HG03097 (cell line): ENCODE data around the gene SLC7A1.

ENCODE experiments used
- ATAC-seq: cut with Tn5 transposase; IDR thresholded peaks from one replicate; pipeline ENCODE4 v1.9.1; 2021; ENCODE audit not compliant: unreplicated experiment, low FRiP score

The SLC7A1 gene

DNA sequence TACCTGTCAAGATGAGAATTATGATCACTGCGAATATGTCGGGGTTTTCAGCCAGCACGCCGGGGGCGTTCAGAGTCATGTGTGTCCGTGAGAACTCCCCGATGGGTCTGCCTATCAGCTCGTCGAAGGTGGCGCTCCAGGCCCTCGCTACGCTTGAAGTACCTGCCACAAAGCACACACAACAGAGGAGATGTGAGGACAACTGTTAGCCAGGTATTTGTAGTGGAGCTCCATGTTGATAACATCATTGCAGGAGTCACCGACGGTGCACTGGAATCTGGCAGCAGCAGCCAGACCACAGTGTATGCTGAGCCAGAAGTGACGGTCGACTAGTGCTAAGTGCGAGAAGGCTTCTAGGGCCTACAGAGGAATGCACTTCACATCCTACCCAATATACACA lies 62.7 kb downstream of the SLC7A1 start:
- ATAC-seq: no peak

DNA sequence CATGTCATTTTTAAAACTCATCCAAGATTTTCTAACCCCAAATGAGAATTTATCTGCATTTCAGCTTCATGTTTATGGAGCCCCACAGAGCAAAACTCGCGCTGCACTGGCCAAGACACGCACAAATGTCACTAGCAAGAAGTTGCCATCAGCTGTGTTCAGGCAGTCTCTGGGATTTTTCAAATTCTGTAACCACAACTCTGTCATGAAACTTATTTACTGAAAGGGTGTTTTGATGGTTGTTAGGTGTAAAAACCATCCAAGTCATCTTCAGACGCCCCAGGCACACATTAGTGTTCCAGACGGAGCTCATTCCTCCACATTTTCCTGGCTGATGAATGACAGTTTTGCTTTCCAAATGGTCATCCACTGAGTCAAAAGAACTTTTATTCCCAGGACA lies 63.4 kb downstream of the SLC7A1 start:
- ATAC-seq: no peak

GRCh38 chr13:29530901-29531300 lies 64.6 kb downstream of the SLC7A1 start:
- ATAC-seq: no peak

DNA sequence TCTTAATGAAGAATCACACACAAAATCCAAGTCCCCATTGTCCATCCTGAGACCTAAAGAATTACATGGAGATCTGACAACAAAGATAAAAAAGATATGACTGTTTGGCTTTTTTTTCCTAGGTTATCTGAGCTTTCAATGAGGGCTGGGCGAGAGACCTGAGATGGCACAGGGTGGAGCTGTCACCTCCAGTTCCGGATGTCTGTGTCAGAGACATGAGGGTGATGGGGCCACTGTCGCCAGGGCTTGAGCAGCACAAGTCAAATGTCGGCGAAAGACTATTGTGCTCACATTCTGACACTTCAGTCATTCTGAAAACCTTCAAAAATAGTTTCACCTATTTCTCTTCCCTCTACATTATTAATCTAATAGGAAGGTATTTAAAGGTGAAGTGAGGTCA lies 65.7 kb downstream of the SLC7A1 start:
- ATAC-seq: no peak

DNA sequence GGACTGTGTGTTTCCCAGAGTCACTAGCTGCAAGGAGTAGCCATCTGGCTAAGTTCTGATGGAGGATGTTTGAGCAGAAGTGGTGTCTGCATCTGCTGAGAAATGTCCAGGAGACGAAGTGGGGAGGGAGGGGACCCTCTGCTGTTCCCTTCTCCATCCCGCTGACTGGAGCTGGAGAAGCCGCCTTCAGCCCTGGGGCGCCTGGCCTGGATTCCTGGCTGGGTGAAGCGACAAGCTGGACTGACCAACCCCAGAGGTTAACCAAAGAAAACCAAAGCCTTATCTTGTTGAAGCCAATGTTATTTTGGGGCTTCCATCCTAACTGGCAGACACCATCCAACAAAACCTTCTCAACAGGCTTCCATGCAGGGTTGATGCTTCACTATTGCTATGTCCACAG lies 67.6 kb downstream of the SLC7A1 start:
- no peak for ATAC-seq

DNA sequence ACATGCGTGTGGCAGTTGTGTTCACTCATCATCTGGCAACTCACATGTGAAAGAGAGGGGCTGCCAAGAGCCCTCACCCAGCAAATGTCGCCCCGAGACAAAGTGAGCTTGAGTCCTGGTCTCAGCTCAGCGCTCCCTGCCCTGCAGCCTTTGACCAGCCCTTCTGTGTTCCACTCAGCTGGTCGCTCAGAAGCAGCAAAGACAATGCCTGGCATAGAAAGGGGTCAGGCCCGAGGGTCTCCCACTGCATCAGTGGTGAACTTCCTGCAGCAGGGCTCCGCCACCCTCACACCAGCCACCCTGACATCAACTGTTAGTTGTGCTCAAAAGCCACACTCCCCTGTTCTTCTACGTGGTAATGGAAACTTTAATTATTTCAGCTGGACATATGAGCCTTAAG lies 68.0 kb downstream of the SLC7A1 start:
- no peak for ATAC-seq

- no peak for ATAC-seq
Observed at GRCh38 chr13:29526741-29527140, 68.7 kb downstream of the SLC7A1 start.

- ATAC-seq: no peak
Observed at GRCh38 chr13:29525757-29526156, 69.7 kb downstream of the SLC7A1 start.

DNA sequence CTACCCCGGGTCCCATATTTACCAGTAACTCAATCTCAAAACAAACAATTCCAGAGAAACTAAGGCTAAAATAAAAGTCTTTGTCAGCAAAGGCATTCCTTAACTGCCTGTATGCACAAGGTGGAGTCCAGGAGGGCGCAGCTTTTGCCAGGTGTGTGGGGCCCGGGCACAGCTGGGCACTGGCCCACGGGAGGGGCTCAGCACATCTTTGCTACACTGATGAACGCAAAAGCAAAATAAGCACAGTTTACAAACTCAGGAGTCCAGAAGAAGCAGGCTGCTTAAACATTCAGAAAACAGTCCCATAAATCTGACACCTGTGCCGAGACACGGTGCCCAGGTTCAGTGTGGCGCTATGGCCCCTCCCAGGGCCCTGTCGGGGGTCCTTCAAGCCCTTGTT lies 70.8 kb downstream of the SLC7A1 start:
- ATAC-seq: no peak

DNA sequence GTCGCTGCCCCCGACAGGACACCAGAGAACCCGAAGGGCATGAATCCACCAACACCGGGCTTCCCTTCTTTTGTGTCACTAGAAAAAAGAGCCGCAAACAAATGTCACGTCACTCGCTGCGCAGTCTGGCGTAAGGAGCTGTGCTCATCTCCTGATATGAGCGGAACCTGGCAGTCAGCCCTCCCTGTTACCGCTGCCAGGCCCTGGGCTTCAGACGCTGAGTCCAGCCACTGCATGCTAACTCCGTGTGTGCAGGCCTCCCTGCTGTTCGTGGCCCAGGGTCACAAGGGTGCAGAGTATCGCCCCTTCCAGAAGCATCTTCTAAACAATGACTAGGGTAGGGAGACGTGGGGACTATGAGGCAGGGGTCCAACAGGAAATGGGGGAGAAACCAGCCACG lies 71.3 kb downstream of the SLC7A1 start:
- ATAC-seq: no peak

- ATAC-seq: no peak
Observed at GRCh38 chr13:29523199-29523961, 72.1 kb downstream of the SLC7A1 start.

DNA sequence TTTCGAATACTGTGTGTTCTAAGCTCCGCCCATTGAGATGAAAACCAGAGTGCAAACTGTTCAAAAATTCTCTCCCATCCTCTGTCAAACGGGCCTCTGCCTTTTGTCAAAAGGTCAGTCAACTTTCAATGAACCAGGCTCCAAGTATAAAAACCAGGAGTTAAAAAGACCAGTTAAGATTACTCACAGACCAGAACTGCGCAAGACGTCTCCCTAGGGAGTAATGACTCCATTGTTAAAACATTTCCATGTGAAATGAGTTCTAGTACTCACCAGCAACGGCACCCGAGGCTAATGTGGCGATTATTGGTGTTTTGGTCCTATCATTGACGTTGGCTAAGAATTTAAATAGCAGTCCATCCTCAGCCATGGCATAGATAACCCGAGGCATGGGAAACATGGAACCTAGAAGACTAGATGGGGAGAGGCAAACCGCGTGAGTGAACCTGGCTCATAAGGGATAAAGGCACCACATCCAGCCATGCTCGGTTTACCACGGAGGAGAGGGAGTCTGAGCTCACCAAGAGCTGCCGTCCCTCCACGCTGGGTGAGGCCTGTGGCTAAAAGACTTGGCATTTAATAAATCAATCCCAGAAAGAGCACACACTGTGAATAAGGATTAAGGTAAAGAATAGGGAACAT lies 73.3 kb downstream of the SLC7A1 start:
- ATAC-seq: no peak

- no peak for ATAC-seq
Observed at GRCh38 chr13:29521336-29521735, 74.2 kb downstream of the SLC7A1 start.

- ATAC-seq: no peak
Observed at GRCh38 chr13:29520671-29521070, 74.8 kb downstream of the SLC7A1 start.

DNA sequence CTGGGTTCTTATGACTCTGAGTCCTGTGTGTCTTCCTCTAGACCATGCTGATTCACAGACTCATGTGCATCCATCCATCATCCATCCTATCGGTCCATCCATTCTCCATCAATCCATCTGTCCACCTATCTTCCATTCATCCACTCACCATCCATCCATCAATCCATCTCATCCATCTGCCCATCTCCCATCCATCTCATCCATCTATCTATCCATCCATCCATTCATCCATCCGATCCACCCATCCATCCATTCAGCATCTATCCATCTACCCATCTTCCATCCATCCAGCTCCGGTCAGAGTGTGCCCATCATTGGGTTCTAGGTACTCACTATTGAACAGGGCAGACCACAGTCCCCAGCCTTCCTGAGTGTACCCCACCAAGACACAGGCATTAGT lies 75.6 kb downstream of the SLC7A1 start:
- ATAC-seq: no peak

DNA sequence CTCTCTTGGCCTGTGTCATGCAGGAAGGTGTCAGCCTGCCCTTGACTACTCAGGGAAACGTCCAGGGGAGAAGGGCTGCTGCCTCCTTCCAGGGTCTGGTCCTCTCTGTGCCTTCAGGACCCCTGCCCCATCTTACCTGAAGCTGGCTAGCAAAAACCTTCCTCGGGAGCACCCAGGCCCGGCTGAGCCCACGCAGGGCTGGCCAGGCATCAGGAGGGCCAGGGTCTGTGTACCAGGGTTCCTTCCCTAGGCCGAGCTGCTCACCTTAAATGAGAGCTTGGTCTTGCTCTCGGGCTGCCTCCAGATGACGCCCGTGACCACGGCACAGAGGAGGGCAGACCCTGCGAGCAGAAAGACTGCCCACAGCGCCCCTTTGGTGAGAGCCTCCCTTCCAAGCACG lies 78.6 kb downstream of the SLC7A1 start:
- ATAC-seq: no peak

DNA sequence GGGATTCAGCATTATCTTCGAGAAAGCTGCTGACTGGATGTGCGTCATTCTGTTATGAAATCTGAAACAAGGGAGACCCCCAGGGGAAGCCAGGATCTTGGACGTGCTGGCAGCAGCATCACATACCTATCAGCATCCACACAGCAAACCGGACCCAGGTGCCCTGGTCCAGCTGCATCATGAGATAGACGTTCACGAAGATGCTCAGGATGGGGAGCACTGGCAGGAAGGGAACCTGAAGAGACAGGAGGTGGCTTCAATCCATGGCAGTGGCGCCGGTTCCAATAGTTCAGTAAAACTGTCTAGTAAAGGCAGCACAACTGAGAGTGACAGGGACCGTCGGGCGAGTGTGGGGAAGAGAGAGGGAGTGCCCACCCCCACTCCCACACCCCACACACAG lies 79.5 kb downstream of the SLC7A1 start:
- no peak for ATAC-seq

- ATAC-seq: no peak
Observed at GRCh38 chr13:29515372-29515771, 80.1 kb downstream of the SLC7A1 start.

DNA sequence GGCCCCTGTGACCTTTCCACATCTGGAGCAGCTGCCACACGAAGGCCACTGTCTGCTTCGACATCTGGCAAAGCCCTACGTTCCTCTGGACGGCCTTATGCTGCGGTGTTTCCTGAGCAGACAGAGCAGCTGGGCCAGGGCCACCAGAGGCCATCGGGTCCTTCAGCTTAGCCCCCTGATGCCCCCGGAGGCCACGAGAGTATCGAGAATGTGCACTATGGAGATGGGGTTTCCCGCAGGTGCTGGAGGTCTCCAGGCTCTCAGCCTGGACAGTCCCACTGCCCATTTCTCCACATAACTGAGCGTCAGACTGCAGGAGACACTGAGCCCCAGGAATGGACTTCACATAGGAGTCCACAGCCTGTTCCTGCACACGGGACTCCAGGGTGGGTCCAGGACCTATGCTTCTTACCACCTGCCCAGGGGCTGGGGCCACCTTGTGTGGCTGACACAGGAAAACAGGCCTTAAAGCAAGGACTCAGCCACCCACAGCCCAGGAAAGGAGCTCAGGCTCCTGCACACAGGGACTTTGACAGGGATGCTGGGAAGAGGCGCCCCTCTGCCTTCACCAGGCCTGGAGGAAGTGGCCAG lies 80.7 kb downstream of the SLC7A1 start:
- ATAC-seq: no peak

DNA sequence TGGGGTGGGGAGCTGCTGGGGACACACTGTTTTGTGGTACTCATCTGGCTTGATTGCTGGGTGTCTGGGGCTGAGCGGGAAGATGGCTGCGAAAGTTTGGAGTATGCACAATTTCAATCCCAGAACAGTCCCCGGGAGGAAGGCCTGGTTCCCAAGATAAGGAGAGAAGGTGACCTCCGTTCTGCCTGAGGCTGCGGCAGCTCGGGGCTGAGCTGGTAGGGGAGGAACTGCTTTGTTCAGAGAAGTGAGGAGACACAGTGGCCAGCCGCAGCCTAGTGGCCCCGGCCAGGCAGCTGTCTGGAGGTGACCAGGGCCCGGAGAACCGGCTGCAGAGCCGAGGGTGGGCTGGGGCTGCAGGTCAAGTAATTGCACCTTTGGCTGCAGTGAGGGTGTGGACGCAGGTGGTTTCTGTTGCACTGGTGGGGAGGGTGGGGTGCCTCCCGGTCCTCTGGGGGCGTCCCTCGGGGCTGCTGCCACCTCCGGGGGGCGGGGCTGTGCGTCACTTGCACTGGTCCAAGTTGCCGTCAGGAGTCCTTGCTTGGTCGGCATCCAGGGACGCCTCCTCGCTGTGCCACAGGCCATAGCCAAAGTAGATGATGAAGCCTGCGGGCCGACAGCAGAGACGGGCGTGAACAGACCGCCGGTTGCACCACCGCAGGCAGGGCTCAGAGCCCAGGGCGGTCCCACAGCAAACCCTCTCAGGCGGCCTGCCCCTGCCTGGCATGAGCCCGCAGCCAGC lies 81.3 kb downstream of the SLC7A1 start:
- ATAC-seq: no peak
